Astrocyte (in vitro differentiated cells and primary cell): Measurements from ENCODE around the gene IL1RAP. TPM values are rescaled to one million over a fixed set of nuclear protein-coding genes. Genes with fewer than 3 reads are reported as not detected.

Experiments
- DNase-seq: peaks from one replicate; pipeline ENCODE4 v3.0.0-alpha.2; 2010; ENCODE audit warnings: low read depth
- FAIRE-seq: peaks from 2 replicates; lab custom pipeline; 2011; peaks lifted over from hg19 to GRCh38; lab: Jason Lieb, UNC
- H2AFZ ChIP-seq: 2 replicates; pipeline ENCODE4 v1.6.0; 2012; ENCODE audit warnings: low read depth, low read length, inconsistent platforms
- H3K27ac ChIP-seq: 2 replicates; pipeline ENCODE4 v1.5.1; 2011; ENCODE audit warnings: low read depth, low read length, inconsistent platforms
- H3K27me3 ChIP-seq: 2 replicates; pipeline ENCODE4 v1.6.0; 2011; ENCODE audit warnings: low read length, inconsistent platforms; ENCODE audit not compliant: insufficient read depth
- H3K36me3 ChIP-seq: 2 replicates; pipeline ENCODE4 v1.5.1; 2011; ENCODE audit warnings: low read length, inconsistent platforms; ENCODE audit not compliant: insufficient read depth
- H3K4me1 ChIP-seq: 2 replicates; pipeline ENCODE4 v1.5.1; 2011; ENCODE audit warnings: low read length, inconsistent platforms; ENCODE audit not compliant: insufficient read depth
- H3K4me2 ChIP-seq: 2 replicates; pipeline ENCODE4 v1.6.0; 2012; ENCODE audit warnings: low read length, inconsistent platforms
- H3K4me3 ChIP-seq: 2 replicates; pipeline ENCODE4 v1.5.1; 2011; ENCODE audit warnings: low read depth, mild to moderate bottlenecking, low read length, inconsistent platforms; ENCODE audit not compliant: insufficient read depth
- H3K79me2 ChIP-seq: 2 replicates; pipeline ENCODE4 v1.6.0; 2012; ENCODE audit warnings: mild to moderate bottlenecking, low read length, inconsistent platforms; ENCODE audit not compliant: insufficient read depth
- H3K9ac ChIP-seq: 2 replicates; pipeline ENCODE4 v1.6.0; 2012; ENCODE audit warnings: mild to moderate bottlenecking, low read length, inconsistent platforms
- H3K9me3 ChIP-seq: 2 replicates; pipeline ENCODE4 v1.5.1; 2012; ENCODE audit warnings: low read depth, mild to moderate bottlenecking, low read length, inconsistent platforms; ENCODE audit not compliant: insufficient read depth
- H4K20me1 ChIP-seq: 2 replicates; pipeline ENCODE4 v1.6.0; 2012; ENCODE audit warnings: low read length, inconsistent platforms; ENCODE audit not compliant: insufficient read depth
- H3K27ac Mint-ChIP-seq: one replicate; pipeline ENCODE4 v1.8.0; 2021; ENCODE audit warnings: mild to moderate bottlenecking, mixed read lengths; ENCODE audit not compliant: unreplicated experiment
- H3K27me3 Mint-ChIP-seq: one replicate; pipeline ENCODE4 v1.8.0; 2021; ENCODE audit warnings: low read depth, mixed read lengths; ENCODE audit not compliant: unreplicated experiment
- H3K36me3 Mint-ChIP-seq: one replicate; pipeline ENCODE4 v1.8.0; 2021; ENCODE audit warnings: low read depth, mixed read lengths; ENCODE audit not compliant: unreplicated experiment
- H3K4me1 Mint-ChIP-seq: one replicate; pipeline ENCODE4 v1.8.0; 2021; ENCODE audit warnings: low read depth, mixed read lengths; ENCODE audit not compliant: unreplicated experiment
- H3K4me3 Mint-ChIP-seq: one replicate; pipeline ENCODE4 v1.8.0; 2021; ENCODE audit warnings: mild to moderate bottlenecking, moderate library complexity, mixed read lengths; ENCODE audit not compliant: unreplicated experiment
- H3K9me3 Mint-ChIP-seq: one replicate; pipeline ENCODE4 v1.8.0; 2021; ENCODE audit warnings: mild to moderate bottlenecking, mixed read lengths; ENCODE audit not compliant: unreplicated experiment
- CTCF ChIP-seq: IDR thresholded peaks from 2 replicates; pipeline ENCODE4 v1.5.1; 2011; ENCODE audit warnings: low read depth, mild to moderate bottlenecking, inconsistent platforms, low read length, moderate library complexity; ENCODE audit not compliant: insufficient read depth
- EZH2 ChIP-seq: IDR thresholded peaks from 2 replicates; pipeline ENCODE4 v1.6.1; 2012; ENCODE audit warnings: mild to moderate bottlenecking, low read length, inconsistent platforms; ENCODE audit not compliant: insufficient read depth
- total RNA-seq: library from RNA; stranded (reverse); gene quantifications from 2 replicates; pipeline ENCODE4 v1.2.1, GENCODE V29; 2021

The IL1RAP gene
- total RNA-seq, 1 donor from 2014 or later = 19.4 TPM

GRCh38 chr3:190541008-190541407, 27.1 kb downstream of the IL1RAP start:
- no peaks in the 10 kb centered on the region for H3K27me3 Mint-ChIP-seq
- FAIRE-seq (no peak), DNase-seq (no peak)
- H3K4me1 Mint-ChIP-seq = peaks cover 4% of the 10 kb centered on the region
- TF ChIP-seq EZH2 (no peak), CTCF (no peak)
- H3K9me3 ChIP-seq = no peaks in the 10 kb centered on the region
- no peak overlapping the region for H3K4me2 ChIP-seq
- H3K27me3 ChIP-seq = no peaks in the 10 kb centered on the region
- no peak overlapping the region for H3K4me3 ChIP-seq
- H2AFZ ChIP-seq = no peak overlapping the region
- no peaks in the 10 kb centered on the region for H3K36me3 Mint-ChIP-seq
- no peaks in the 10 kb centered on the region for H4K20me1 ChIP-seq
- H3K9ac ChIP-seq = no peak overlapping the region
- no peaks in the 10 kb centered on the region for H3K36me3 ChIP-seq
- no peak overlapping the region for H3K4me3 Mint-ChIP-seq
- no peak overlapping the region for H3K27ac Mint-ChIP-seq
- no peaks in the 10 kb centered on the region for H3K79me2 ChIP-seq
- no peaks in the 10 kb centered on the region for H3K4me1 ChIP-seq
- H3K27ac ChIP-seq = no peak overlapping the region
- H3K9me3 Mint-ChIP-seq = no peaks in the 10 kb centered on the region

- no peaks in the 10 kb centered on the region for H3K9me3 Mint-ChIP-seq
- Histone ChIP-seq H3K4me2 (no peak overlapping the region), H3K9ac (no peak overlapping the region), H4K20me1 (no peaks in the 10 kb centered on the region), H3K4me1 (no peaks in the 10 kb centered on the region), H3K36me3 (no peaks in the 10 kb centered on the region), H3K27ac (no peak overlapping the region), H3K9me3 (no peaks in the 10 kb centered on the region), H2AFZ (no peak overlapping the region), H3K79me2 (no peaks in the 10 kb centered on the region), H3K4me3 (no peak overlapping the region), H3K27me3 (no peaks in the 10 kb centered on the region)
- DNase-seq (no peak), FAIRE-seq (no peak)
- TF ChIP-seq EZH2 (no peak), CTCF (no peak)
- peaks cover 4% of the 10 kb centered on the region for H3K4me1 Mint-ChIP-seq
- no peak overlapping the region for H3K4me3 Mint-ChIP-seq
- no peak overlapping the region for H3K27ac Mint-ChIP-seq
- H3K36me3 Mint-ChIP-seq = no peaks in the 10 kb centered on the region
- H3K27me3 Mint-ChIP-seq = no peaks in the 10 kb centered on the region
These were observed 27.7 kb downstream of the IL1RAP start for GRCh38 chr3:190541560-190541959.

- Histone ChIP-seq H3K79me2 (peaks cover 6% of the 10 kb centered on the region), H2AFZ (no peak overlapping the region), H3K27ac (no peak overlapping the region), H3K4me2 (no peak overlapping the region), H3K4me3 (no peak overlapping the region), H3K36me3 (no peaks in the 10 kb centered on the region), H3K9me3 (no peaks in the 10 kb centered on the region), H3K27me3 (no peaks in the 10 kb centered on the region), H3K4me1 (no peaks in the 10 kb centered on the region), H4K20me1 (no peaks in the 10 kb centered on the region), H3K9ac (no peak overlapping the region)
- peaks cover 10% of the 10 kb centered on the region for H3K4me1 Mint-ChIP-seq
- no peaks in the 10 kb centered on the region for H3K27me3 Mint-ChIP-seq
- H3K9me3 Mint-ChIP-seq = no peaks in the 10 kb centered on the region
- no peak overlapping the region for H3K4me3 Mint-ChIP-seq
- no peak for DNase-seq
- FAIRE-seq = no peak
- no peak overlapping the region for H3K27ac Mint-ChIP-seq
- TF ChIP-seq EZH2 = no peak
- TF ChIP-seq CTCF = no peak
- no peaks in the 10 kb centered on the region for H3K36me3 Mint-ChIP-seq
These were observed 29.0 kb downstream of the IL1RAP start for GRCh38 chr3:190542846-190543245.
